RCC 7860 (cell line): ENCODE data around the gene ZCRB1.

ENCODE experiments used
- DNase-seq: peaks from one replicate; pipeline ENCODE4 v3.0.0-alpha.2; 2015; ENCODE audit warnings: low spot score
- FAIRE-seq: peaks from 2 replicates; lab custom pipeline; 2012; peaks lifted over from hg19 to GRCh38; lab: Jason Lieb, UNC

Gene ZCRB1

GRCh38 chr12:42283739-42284138 lies 42.2 kb downstream of the ZCRB1 start:
- no peak for DNase-seq
- no peak for FAIRE-seq

GRCh38 chr12:42282294-42282693 lies 43.6 kb downstream of the ZCRB1 start:
- DNase-seq (no peak), FAIRE-seq (no peak)

GRCh38 chr12:42281844-42282243 lies 44.0 kb downstream of the ZCRB1 start:
- DNase-seq, result no peak
- no peak for FAIRE-seq

GRCh38 chr12:42281278-42281677 lies 44.6 kb downstream of the ZCRB1 start:
- FAIRE-seq (no peak), DNase-seq (no peak)

GRCh38 chr12:42278128-42278510 lies 47.8 kb downstream of the ZCRB1 start:
- no peak for DNase-seq
- no peak for FAIRE-seq

- FAIRE-seq (no peak), DNase-seq (no peak)
Measured at GRCh38 chr12:42277396-42278127, 48.3 kb downstream of the ZCRB1 start.

GRCh38 chr12:42275499-42275898 lies 50.4 kb downstream of the ZCRB1 start:
- no peak for FAIRE-seq

GRCh38 chr12:42273706-42274105 lies 52.2 kb downstream of the ZCRB1 start:
- FAIRE-seq (no peak), DNase-seq (no peak)

More at GRCh38 chr12:42275499-42275898, 50.4 kb downstream of the ZCRB1 start:
- no peak for DNase-seq

GRCh38 chr12:42270596-42270995 lies 55.3 kb downstream of the ZCRB1 start:
- DNase-seq (no peak), FAIRE-seq (no peak)

GRCh38 chr12:42267413-42268190 lies 58.3 kb downstream of the ZCRB1 start:
- DNase-seq (no peak), FAIRE-seq (no peak)

GRCh38 chr12:42266579-42267230 lies 59.2 kb downstream of the ZCRB1 start:
- DNase-seq (no peak), FAIRE-seq (no peak)

- FAIRE-seq (no peak), DNase-seq (no peak)
Measured at GRCh38 chr12:42262271-42262670, 63.6 kb downstream of the ZCRB1 start.
